ENCODE results near the gene PMPCA. TPM values are rescaled to one million over a fixed set of nuclear protein-coding genes. Genes with fewer than 3 reads are reported as not detected.

The PMPCA gene
- total and polyA plus RNA-seq, 2 of the 8 experiments (the other 6 are each of a cell fraction or from before 2014, with no cell fraction given): 60.0 to 88.2 TPM

DNA sequence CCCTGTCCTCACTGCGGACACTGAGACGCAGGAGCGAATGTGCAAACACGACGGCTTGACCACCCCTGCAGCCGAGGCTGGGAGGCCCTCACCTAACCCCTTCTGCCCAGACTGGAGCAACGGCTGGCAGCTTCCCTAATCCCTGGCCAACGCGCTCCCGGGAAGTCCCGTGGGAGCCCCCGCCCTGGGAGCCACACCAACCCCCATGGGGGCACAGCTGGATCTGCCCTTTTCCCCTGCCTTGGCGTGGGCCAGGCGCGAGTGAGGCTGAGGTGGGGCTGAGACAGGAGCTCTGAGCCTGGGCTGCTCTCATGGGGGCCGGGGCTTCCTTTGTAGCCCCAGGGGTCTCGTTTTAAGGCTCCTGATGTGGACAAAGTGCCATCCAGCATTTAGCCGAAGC is 42.3 kb upstream of the PMPCA start (continued):
- TF ChIP-seq, protein P1, sequence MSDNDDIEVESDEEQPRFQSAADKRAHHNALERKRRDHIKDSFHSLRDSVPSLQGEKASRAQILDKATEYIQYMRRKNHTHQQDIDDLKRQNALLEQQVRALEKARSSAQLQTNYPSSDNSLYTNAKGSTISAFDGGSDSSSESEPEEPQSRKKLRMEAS (IDR thresholded peaks at IDR 0.05): no peak
- TF ChIP-seq TCF12 (IDR thresholded peaks at IDR 0.05; ENCODE audit: low read depth, low read length) (no peak), CEBPB (IDR thresholded peaks at IDR 0.05; ENCODE audit: low read depth, low read length) (no peak), TBP (IDR thresholded peaks at IDR 0.05; ENCODE audit: low read depth, low read length) (no peak)
- TF ChIP-seq, protein P2, sequence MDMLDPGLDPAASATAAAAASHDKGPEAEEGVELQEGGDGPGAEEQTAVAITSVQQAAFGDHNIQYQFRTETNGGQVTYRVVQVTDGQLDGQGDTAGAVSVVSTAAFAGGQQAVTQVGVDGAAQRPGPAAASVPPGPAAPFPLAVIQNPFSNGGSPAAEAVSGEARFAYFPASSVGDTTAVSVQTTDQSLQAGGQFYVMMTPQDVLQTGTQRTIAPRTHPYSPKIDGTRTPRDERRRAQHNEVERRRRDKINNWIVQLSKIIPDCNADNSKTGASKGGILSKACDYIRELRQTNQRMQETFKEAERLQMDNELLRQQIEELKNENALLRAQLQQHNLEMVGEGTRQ (IDR thresholded peaks at IDR 0.05; ENCODE audit: low read length): no peak
- TF ChIP-seq, protein P3, sequence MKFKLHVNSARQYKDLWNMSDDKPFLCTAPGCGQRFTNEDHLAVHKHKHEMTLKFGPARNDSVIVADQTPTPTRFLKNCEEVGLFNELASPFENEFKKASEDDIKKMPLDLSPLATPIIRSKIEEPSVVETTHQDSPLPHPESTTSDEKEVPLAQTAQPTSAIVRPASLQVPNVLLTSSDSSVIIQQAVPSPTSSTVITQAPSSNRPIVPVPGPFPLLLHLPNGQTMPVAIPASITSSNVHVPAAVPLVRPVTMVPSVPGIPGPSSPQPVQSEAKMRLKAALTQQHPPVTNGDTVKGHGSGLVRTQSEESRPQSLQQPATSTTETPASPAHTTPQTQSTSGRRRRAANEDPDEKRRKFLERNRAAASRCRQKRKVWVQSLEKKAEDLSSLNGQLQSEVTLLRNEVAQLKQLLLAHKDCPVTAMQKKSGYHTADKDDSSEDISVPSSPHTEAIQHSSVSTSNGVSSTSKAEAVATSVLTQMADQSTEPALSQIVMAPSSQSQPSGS (IDR thresholded peaks at IDR 0.05; ENCODE audit: low read length): no peak

Measured in H1 (cell line).